Measurements from ENCODE around the gene HSFX2.
"Not testable (repeated sequence)": the region's sequence is repeated elsewhere in the genome, so short reads cannot be mapped to it uniquely, and the experiment has no call there.

HSFX2 gene

DNA sequence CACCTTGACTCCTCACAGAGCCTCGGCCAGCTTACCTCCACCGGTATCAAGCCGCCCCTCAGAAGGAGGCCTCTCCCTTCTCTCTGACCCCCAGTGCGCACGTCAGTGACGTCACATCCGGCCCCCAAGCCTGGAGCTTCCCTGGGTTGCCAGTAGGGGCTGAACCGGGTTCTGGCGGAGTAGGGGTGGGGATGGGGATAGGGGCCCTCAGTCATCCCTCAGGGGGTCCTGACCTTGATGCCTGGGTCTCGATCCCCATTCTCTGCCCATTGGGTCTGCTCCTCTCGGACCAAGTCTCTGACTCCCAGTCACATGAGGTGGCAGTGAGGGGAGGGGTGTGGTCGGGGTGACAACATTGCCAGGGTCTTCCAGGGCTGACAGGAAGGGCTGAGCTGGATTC, 7.8 kb downstream of the HSFX2 start, which contains the start of gene MAGEA9B:
TSS of gene MAGEA9B (minus strand) at position 101 of the 400 bp plus-strand sequence. CDS start 4,280 bp downstream, outside the sequence.
- DNase-seq: not testable (repeated sequence)

- DNase-seq: not testable (repeated sequence)
Observed at GRCh38 chrX:149585631-149586030, 9.5 kb downstream of the HSFX2 start.

DNA sequence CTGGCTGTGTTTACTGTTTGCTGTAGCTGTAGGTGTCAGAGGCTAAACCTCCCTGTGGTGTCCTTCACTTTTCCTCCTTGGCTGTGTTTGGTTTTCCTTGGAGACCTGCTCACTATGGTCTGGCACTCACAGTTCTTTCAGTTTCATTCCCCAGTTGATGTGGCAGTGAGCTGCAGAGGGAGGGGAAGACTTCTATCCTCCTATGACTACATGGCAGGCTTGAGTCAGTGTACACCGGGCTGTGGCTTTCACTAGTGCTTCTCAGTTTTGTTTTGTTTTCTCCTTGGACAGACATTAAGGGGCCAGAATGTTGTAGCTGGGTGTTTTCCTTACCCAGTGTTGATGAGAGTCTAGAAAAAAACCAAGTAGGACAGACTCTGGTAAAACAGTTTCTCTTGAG, 21.7 kb downstream of the HSFX2 start:
- not testable (repeated sequence) for DNase-seq

DNA sequence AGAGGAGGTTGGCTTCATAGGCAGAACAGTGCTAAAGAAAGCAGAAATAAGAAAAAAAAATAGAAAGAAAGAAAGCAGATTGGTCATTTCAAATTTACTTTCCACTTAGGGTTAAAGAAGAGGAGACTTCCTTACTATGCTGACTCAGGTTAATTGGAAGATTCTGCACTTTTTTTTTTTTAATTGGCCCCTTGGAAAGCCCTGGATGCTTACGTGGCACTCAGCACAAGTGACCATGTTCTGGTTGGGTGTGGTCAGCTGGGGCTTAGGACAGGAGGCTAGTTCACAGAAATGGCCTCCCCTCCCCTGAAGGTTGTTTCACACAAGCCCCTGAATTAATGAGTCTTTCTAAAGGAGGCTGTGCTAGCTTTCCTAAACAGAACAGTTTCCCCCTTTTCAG, 22.4 kb downstream of the HSFX2 start:
- DNase-seq: no peak

DNA sequence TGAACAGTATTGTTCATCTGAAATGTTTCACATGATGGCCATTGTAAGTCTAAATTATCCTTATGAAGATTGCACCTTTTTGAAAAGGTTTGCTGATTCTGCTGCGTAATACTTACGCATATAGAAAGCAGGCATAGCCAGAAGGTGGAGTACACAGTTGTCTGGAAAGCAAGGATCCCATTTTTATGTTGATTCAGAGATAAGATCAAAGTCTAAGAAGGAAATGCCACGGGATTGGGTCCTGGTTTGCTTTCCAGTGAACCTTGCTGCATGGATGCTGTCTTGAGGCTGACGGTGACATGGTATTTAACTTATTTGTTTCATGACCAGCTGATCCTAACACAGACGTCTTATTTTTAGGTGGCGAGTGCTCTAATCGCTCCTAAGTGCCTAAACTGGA, 23.3 kb downstream of the HSFX2 start:
- no peak for DNase-seq

DNA sequence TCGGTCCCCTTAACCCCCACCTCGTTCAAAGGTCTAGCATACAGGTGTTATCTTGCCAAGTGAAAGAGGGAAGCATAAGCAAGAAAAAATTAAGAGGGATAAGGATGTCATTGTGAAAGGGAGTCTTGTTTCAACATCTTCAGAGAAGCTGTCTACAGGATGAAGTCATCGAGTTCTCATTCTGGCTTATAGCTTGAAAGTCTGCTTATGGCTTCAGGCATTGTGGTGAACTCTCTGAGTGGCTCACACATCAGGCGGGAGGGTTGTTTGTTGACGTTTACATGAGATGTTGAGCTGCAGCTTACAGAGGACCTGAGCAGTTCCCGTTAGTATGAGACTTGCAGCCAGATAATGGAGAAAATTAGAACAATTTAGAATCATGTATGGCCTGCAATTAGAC, 24.4 kb downstream of the HSFX2 start:
- DNase-seq: no peak

DNA sequence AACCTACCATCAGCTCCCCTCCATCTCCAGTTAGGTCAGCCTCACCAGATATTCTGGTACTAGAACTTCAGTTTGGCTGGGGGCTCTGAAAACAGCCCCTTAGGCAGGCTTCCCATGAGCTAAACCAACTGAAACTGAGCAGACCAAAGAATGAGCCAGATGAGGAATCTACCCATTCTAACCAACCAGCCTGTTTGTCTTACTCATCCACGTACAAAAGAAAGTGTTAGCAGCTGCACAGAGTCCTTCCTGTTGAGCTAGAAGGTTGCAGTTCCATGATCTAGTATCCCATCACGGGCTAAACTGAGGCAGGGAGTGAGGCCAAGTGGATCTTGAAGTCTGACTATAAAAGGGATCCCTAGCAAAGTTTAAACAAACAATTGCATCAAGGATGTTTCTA, 25.3 kb downstream of the HSFX2 start:
- no peak for DNase-seq

GRCh38 chrX:149568701-149569296, 26.3 kb downstream of the HSFX2 start:
- no peak for DNase-seq

- no peak for DNase-seq
Observed at GRCh38 chrX:149567621-149568417, 27.3 kb downstream of the HSFX2 start.

DNA sequence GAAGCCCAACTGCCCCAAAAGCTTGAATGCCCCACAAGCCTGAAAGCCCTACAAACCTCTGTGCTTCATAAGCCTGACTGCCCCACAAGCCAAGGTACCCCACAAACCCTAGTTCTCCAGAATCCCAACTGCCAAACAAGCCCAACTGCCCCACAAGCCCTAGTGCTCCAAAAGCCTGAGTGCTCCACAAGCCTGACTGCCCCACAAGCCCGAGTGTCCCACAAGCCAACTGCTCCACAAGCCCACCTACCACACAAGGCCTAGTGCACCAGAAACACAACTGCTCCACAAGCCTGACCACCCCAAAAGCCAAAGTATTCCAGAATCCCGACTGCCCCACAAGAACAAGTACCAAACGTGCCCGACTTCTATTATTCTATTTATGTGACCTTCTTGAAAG, 31.8 kb downstream of the HSFX2 start:
- no peak for DNase-seq

DNA sequence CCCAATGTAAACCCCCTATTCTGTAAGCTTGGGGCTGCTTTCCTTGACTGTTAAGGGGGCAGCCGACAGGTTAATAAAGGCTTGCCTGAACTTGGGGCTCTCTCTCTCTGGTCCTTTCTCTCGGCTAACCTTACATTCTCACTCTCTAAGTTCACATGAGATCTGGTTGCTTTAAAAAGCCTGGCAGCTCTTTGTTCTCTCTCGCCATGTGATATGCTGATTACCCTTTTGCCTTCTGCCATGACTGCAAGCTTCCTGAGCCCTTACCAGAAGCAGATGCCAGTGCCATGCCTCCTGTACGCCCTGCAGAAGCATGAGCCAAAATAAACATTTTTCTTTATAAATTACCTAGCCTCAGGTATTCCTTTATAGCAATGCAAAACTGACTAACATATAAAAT, 39.9 kb downstream of the HSFX2 start:
- not testable (repeated sequence) for DNase-seq

DNA sequence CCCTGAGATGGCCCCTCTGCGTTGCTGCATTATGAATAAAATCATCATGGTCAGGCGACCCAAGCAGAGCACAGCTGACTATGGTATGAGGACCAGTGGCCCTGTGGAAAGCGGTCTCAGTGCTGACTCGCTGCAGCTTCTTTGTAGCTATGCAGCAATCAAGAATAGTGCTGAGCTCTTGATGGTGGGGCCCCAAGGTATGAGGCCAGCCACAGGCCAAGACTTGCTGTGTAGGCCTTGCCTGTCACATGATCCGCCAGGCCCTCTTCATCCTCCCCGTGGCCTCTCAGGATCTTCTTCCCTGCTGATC, 43.2 kb downstream of the HSFX2 start:
- not testable (repeated sequence) for DNase-seq

GRCh38 chrX:149551245-149551938, 43.7 kb downstream of the HSFX2 start:
- not testable (repeated sequence) for DNase-seq

DNA sequence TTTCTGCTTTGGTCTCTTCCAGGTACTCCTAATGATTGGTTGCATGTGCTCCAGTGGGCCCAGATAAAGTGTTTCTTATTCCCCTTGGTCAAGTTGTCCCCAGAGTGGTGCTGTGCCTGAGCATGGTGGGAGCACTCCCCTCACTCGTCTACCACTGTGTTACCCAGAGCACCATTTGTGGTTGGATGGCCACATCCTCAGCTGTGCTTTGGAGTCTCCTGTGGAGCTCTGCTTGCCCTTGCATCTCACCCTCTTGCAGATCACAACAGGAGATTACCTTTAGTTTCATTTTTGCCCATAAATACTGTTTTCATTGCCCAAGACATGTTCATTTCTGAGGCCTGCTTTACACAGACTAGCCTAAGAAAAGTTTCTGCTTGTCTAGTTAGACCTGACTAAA, 44.7 kb downstream of the HSFX2 start:
- DNase-seq: not testable (repeated sequence)

- not testable (repeated sequence) for DNase-seq
Observed at GRCh38 chrX:149549701-149550100, 45.4 kb downstream of the HSFX2 start, which contains the start of gene HSFX3. Gene HSFX3, minus strand, starts transcription at chrX:149549924. Its CDS starts 72 bp downstream, at chrX:149549852.

- not testable (repeated sequence) for DNase-seq
Observed at GRCh38 chrX:149547782-149548181, 47.3 kb downstream of the HSFX2 start.

DNA sequence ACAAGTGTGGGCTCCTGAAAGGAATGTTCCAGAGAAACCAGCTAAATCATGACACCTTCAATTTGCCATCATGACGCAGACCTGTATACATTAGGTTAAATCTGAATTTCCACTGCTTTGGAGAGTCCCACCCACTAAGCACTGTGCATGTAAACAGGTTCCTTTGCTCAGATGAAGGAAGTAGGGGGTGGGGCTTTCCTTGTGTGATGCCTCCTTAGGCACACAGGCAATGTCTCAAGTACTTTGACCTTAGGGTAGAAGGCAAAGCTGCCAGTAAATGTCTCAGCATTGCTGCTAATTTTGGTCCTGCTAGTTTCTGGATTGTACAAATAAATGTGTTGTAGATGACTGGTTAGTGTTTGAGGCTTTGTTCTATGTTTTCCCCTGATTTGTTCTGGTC, 48.2 kb downstream of the HSFX2 start:
- DNase-seq: not testable (repeated sequence)

DNA sequence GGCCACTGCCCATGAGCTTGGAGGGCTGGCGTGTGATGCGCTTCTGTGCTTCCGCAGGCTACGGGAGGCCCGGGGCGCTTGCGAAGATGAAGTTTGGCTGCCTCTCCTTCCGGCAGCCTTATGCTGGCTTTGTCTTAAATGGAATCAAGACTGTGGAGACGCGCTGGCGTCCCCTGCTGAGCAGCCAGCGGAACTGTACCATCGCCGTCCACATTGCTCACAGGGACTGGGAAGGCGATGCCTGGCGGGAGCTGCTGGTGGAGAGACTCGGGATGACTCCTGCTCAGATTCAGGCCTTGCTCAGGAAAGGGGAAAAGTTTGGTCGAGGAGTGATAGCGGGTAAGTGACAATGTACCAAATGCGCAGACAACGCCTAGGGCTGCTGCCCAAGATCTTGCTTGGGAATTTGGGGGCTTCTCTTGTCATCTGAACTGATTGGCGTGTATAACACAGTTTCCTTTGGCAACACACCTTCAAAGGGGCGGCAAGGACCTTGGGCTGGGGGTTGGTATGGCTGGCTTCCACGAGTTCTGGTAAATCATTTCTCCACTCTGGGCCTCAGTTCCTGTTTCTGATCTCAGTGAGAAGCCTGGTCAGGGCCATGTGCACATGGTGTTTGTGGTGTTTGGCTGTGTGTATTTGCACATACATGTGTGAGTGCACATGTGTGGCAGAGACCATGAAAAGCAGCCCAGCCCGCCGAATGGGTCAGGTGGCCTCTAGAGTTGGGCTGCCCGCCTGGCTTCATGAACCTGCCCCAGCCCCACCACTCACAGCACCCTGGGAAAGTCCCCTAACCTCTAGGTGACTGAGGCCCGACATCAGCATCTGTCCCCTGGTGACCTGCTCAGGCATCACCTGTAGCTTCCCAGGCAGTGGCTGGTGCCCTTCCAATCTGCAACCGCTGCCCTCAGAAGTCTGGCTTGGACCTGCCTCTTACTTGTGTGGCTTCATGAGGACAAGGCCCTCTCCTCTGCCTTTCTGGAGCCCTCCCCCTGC, 49.3 kb downstream of the HSFX2 start:
- DNase-seq: not testable (repeated sequence)
